Muscle layer of duodenum (tissue), 2 donors: ENCODE measurements around the gene SLC37A1.
"Not testable (repeated sequence)": the region's sequence is repeated elsewhere in the genome, so short reads cannot be mapped to it uniquely, and the experiment has no call there.

ENCODE experiments used
- H3K27ac ChIP-seq: one replicate; pipeline ENCODE4 v1.7.0; 2013; ENCODE audit warnings: mild to moderate bottlenecking, low read length
- H3K27me3 ChIP-seq: one replicate; pipeline ENCODE4 v1.7.0; 2013; ENCODE audit warnings: low read depth, mild to moderate bottlenecking, control low read depth, low read length
- H3K36me3 ChIP-seq, 2 donors: one replicate each; pipeline ENCODE4 v1.7.0; 2013; ENCODE audit warnings: low read length in 2 of 2, control low read depth in 1 of 2, mild to moderate bottlenecking in 1 of 2; ENCODE audit not compliant: insufficient read depth in 2 of 2, control insufficient read depth in 1 of 2
- H3K4me1 ChIP-seq, 2 donors: one replicate each; pipeline ENCODE4 v1.7.0; 2013; ENCODE audit warnings: low read length in 2 of 2, mild to moderate bottlenecking in 2 of 2, control low read depth in 1 of 2, moderate library complexity in 1 of 2; ENCODE audit not compliant: insufficient read depth in 2 of 2, control insufficient read depth in 1 of 2
- H3K4me3 ChIP-seq, 2 donors: one replicate each; pipeline ENCODE4 v1.7.0; 2013; ENCODE audit warnings: low read length in 2 of 2, low read depth in 1 of 2, mild to moderate bottlenecking in 1 of 2
- H3K9me3 ChIP-seq, 2 donors: one replicate each; pipeline ENCODE4 v1.7.0; 2013; ENCODE audit warnings: low read length in 2 of 2, control low read depth in 1 of 2, mild to moderate bottlenecking in 1 of 2; ENCODE audit not compliant: control insufficient read depth in 1 of 2
- donor health status: healthy.

The SLC37A1 gene

DNA sequence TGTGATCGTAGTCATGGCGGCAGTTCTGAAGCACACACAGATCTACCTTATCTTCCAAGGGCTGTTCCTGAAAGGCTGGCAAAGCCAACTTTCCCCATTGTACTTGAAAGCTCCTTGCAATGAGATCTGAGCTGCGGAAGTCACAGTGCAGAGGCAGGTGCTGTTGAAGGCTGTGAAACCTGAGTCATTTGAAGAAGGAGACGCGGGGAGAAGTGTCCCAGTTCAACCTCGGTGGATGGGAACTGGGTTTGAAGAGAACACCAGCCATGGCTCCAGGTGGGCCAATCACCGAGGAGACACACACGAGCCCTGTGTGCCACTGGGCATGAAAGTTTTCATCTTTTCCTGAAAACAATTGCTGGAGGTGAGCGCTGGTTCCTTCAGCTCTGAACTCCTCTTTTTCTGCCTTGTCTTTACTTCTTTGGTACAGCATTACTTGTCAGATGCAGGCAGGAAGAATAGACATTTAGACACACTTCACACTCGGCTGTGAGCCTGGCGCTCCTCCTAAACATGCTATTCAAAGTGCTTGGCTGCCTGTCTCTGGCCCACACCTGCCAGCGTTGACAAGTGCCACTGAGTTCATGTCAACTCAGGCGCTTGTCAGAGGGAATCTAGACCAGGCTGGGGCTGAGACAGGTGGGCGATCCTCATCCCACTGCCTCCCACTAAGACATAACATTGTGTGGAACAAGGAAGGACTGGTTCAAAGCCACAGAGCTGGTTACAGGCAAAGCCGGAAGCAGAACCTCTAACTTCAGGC, 114.1 kb downstream of the SLC37A1 start:
- Histone ChIP-seq H3K36me3 (no peaks in the 10 kb centered on the region), H3K4me3 (no peak overlapping the region), H3K27ac (no peak overlapping the region), H3K4me1 (no peaks in the 10 kb centered on the region), H3K9me3 (no peaks in the 10 kb centered on the region), H3K27me3 (no peaks in the 10 kb centered on the region)

DNA sequence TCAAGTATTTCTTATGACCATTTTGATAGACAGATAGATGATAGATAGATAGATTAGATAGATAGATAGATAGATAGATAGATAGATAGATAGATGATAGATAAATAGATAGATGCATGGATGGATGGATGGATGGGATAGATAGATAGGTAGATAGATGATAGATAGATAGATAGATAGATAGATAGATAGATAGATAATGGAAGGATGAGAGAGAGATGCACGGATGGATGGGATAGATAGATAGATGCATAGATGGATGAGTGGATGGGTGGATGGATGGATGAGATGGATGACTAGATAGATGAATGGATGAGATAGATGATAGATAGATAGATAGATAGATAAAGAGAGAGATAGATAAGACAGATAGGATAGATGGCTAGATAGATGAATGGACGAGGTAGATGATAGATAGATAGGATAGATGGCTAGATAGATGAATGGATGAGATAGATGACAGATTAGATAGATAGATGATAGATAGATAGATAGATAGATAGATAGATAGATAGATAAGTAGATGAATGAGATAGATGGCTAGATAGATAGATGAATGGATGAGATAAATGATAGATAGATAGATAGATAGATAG, 114.9 kb downstream of the SLC37A1 start:
- H3K36me3 ChIP-seq, H3K27ac ChIP-seq, H3K9me3 ChIP-seq, H3K27me3 ChIP-seq, H3K4me3 ChIP-seq, H3K4me1 ChIP-seq: not testable (repeated sequence)

DNA sequence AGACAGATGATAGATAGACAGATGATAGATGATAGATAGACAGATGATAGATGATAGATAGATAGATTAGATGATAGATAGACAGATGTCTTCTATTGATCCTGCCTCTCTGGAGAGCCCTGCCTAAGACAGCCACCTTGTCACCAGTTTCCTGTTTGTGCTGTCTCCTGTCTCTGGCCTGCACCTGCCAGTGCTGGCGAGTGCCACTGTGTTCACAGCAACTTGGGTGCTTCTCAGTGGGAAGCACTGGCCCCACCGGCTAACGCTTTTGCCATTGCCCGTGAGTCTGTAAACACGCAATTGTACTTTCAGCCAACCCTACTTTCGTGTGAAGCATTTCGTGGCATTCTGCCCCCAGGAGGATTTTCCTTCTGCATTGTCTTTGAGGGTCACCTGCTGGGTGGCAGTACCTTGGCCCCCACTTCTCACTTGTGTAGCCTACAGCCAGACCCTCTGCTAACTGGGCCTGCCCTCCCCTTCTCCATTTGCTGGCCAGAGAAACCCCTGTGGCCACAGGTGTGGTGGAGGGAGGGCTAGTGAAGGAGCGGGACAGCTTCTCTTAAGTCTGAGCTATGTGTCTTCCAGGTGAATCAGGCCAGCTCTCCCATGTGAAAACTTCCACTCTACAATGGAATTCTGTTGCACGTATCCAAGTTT, 116.4 kb downstream of the SLC37A1 start:
- H3K4me1 ChIP-seq: no peaks in the 10 kb centered on the region
- H3K27ac ChIP-seq: no peak overlapping the region
- no peaks in the 10 kb centered on the region for H3K27me3 ChIP-seq
- no peaks in the 10 kb centered on the region for H3K36me3 ChIP-seq
- H3K9me3 ChIP-seq: no peaks in the 10 kb centered on the region
- no peak overlapping the region for H3K4me3 ChIP-seq

DNA sequence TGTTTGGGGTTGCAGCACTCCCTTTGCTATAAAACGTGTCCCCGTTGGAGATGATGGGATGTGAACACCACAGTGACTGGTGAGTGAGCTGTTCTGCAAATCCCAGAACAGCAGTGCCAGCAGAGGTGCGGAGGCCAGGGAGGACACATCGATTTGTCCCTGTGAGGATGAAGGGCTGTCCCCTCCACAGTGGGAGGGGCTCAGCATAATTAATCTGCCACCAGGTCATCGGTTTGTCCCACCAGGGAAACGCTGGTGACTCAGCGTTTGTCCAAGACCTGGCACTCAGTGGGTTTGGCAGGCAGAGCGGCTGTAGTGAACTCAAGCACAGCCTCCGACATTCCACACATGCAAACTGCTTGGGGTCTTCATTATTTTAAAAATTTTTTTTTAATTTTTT, 117.0 kb downstream of the SLC37A1 start:
- Histone ChIP-seq H3K27ac (no peak overlapping the region), H3K9me3 (no peaks in the 10 kb centered on the region), H3K27me3 (no peaks in the 10 kb centered on the region), H3K36me3 (no peaks in the 10 kb centered on the region), H3K4me3 (no peak overlapping the region), H3K4me1 (no peaks in the 10 kb centered on the region)
